ENCODE results near the gene PMEPA1.
A peak's percentile ranks its signal among the peaks of the same experiment; 100 is the strongest.

DNA sequence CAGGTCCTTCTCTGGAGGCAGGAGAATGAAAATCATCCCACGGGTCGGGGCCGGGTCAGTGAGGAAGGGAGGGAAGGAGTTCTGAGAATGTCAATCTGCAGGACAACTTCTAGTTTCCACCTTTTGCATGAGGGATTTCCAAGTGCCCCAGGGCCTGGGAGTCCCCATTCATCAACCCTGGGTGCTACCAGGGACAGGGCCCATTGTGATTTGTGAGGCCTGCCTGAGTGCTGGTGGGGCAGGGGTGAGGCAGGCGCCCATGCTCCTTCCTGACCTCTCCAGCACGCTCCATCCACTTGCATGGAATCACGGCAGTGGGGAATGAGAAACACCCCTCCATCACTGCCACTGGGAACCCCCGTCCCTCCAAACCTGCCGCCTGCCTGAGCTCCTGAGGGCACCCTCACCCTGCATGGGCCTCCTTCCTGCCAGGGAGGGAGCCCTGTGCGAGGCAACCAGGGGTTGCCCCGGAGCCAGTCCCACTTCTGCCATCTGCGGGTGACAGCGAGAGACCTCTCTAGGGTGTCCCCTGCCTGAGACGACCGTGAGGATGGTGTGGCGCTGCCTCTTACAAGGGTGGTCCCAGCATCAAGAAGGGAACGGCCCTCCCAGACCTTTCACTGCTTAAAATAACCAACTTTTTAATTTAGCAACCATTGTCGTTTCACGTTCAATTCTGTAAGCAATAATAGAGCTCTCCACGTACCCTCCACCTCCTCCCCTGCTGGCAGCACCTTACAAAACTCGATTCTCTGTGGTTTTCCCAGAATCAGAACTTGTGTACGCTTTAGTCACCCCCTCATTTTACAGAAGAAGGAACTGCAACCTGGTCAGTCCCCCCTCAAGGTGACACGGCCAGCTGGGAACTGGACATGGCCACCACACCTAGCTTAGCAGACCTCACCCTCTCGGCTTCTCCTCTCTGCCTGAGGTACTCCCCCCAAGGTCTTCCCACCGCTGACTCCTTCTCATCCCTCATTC lies 28.6 kb downstream of the PMEPA1 start:
- TF ChIP-seq POLR2A (IDR thresholded peaks at IDR 0.05; ENCODE audit: low read depth, low read length) (no peak), POLR2AphosphoS5 (IDR thresholded peaks at IDR 0.05; ENCODE audit: low read depth, low read length) (no peak), SPI1 (IDR thresholded peaks at IDR 0.05; ENCODE audit: low read depth, low read length) (peak; percentile 88), POU2F2 (IDR thresholded peaks at IDR 0.05; ENCODE audit: low read depth, low read length) (no peak), TAF1 (IDR thresholded peaks at IDR 0.05; ENCODE audit: low read depth, low read length) (no peak)
